Natural killer cell (primary cell): ENCODE results near the gene TNFSF12. TPM values are rescaled to one million over a fixed set of nuclear protein-coding genes. Genes with fewer than 3 reads are reported as not detected.

ENCODE experiments used
- ATAC-seq, 3 donors: fragments of 150-1000 bp in 2 of 3; fragments of 200-7000 bp in 1 of 3; cut with Tn5 transposase; 1 replicate in 1 of 3; 2 replicates in 2 of 3; pipeline ENCODE4 v1.10.0; 2021; ENCODE audit warnings: mild to moderate bottlenecking in 2 of 3, moderate library complexity in 2 of 3
- DNase-seq, 2 donors: peaks; one replicate each; pipeline versions ENCODE4 v3.0.0 to v3.0.0-alpha.2; 2013 to 2021; ENCODE audit warnings: mixed read lengths in 1 of 2
- H3K27ac ChIP-seq: one replicate; pipeline ENCODE4 v1.5.1; 2013; ENCODE audit warnings: mild to moderate bottlenecking, low read length
- H3K27me3 ChIP-seq: one replicate; pipeline ENCODE4 v1.6.1; 2013; ENCODE audit warnings: low read length; ENCODE audit not compliant: control insufficient read depth, insufficient read depth
- H3K36me3 ChIP-seq: one replicate; pipeline ENCODE4 v1.6.1; 2013; ENCODE audit warnings: low read length; ENCODE audit not compliant: control insufficient read depth, insufficient read depth
- H3K4me1 ChIP-seq: one replicate; pipeline ENCODE4 v1.6.1; 2013; ENCODE audit warnings: low read length; ENCODE audit not compliant: control insufficient read depth, insufficient read depth
- H3K4me3 ChIP-seq: one replicate; pipeline ENCODE4 v1.5.1; 2013; ENCODE audit warnings: low read length
- H3K9me3 ChIP-seq: one replicate; pipeline ENCODE4 v1.6.1; 2013; ENCODE audit warnings: low read length; ENCODE audit not compliant: control insufficient read depth, insufficient read depth
- H3K27ac Mint-ChIP-seq, 2 donors: one replicate each; pipeline ENCODE4 v1.8.0; 2022; ENCODE audit warnings: mild to moderate bottlenecking in 2 of 2, mixed read lengths in 2 of 2, moderate library complexity in 1 of 2
- H3K27me3 Mint-ChIP-seq, 2 donors: one replicate each; pipeline ENCODE4 v1.8.0; 2022; ENCODE audit warnings: low read depth in 2 of 2, mixed read lengths in 2 of 2
- H3K36me3 Mint-ChIP-seq: one replicate; pipeline ENCODE4 v1.8.0; 2022; ENCODE audit warnings: mixed read lengths
- H3K4me1 Mint-ChIP-seq, 2 donors: one replicate each; pipeline ENCODE4 v1.8.0; 2022; ENCODE audit warnings: mixed read lengths in 2 of 2
- H3K4me3 Mint-ChIP-seq: one replicate; pipeline ENCODE4 v1.8.0; 2022; ENCODE audit warnings: mild to moderate bottlenecking, moderate library complexity, mixed read lengths
- H3K9me3 Mint-ChIP-seq, 2 donors: one replicate each; pipeline ENCODE4 v1.8.0; 2022; ENCODE audit warnings: mixed read lengths in 2 of 2
- CTCF ChIP-seq: fragments of 200-600 bp; IDR thresholded peaks from one replicate; pipeline ENCODE4 v1.8.0; 2022; ENCODE audit warnings: antibody characterized with exemption
- WGBS: methylation state at CpG from one replicate; pipeline ENCODE4 v1.1.7; 2013; ENCODE audit warnings: missing lambda C conversion rate; ENCODE audit not compliant: insufficient coverage; 5-methylcytosine and 5-hydroxymethylcytosine counted together
- intact Hi-C: fragments of 100-400 bp; cut with micrococcal nuclease; formaldehyde crosslinking; loops from one replicate; pipeline ENCODE4 v1.14.2; 2022
- total RNA-seq, 4 donors: library from RNA; stranded (reverse); fragments of 120-200 nt in 1 of 4; gene quantifications; one replicate each; pipeline versions ENCODE4 v1.2.3 to v1.2.4, GENCODE V29; 2013 to 2022

Gene TNFSF12, protein sequence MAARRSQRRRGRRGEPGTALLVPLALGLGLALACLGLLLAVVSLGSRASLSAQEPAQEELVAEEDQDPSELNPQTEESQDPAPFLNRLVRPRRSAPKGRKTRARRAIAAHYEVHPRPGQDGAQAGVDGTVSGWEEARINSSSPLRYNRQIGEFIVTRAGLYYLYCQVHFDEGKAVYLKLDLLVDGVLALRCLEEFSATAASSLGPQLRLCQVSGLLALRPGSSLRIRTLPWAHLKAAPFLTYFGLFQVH
- total RNA-seq = 10 to 100 TPM; 49.1 to 62.6 (median 60.3) TPM
- 21.6 TPM for total RNA-seq (2013)

GRCh38 chr17:7548585-7549400, at the start of gene TNFSF12:
TSS of gene TNFSF12 (plus strand) at chr17:7549058. CDS start at chr17:7549154, 96 bp downstream.
- Mint-ChIP-seq H3K4me1 (peaks cover 49 to 59% of the 10 kb centered on the region in 2 donors), H3K36me3 (no peaks in the 10 kb centered on the region), H3K27ac (peak within 1 kb of the TSS; percentile 82 to 86), H3K9me3 (no peaks in the 10 kb centered on the region), H3K27me3 (no peaks in the 10 kb centered on the region), H3K4me3 (peak within 1 kb of the TSS; percentile 90)
- Histone ChIP-seq H3K36me3 (peaks cover 2% of the 10 kb centered on the region), H3K27ac (peak within 1 kb of the TSS; percentile 77), H3K4me3 (peak within 1 kb of the TSS; percentile 64), H3K4me1 (peaks cover 50% of the 10 kb centered on the region), H3K27me3 (no peaks in the 10 kb centered on the region), H3K9me3 (no peaks in the 10 kb centered on the region)
- peak; percentile 81 to 83 (median 83) for ATAC-seq
- peak; percentile 53 to 69 for DNase-seq
- 1% methylated on average over 65 of the region's 65 CpGs for WGBS
- peak; percentile 12 for TF ChIP-seq CTCF
- intact Hi-C loops = no loop called here

GRCh38 chr17:7499161-7499560, 49.7 kb upstream of the TNFSF12 start:
- Mint-ChIP-seq H3K4me1 (peaks cover 1 to 17% of the 10 kb centered on the region in 2 donors), H3K9me3 (no peaks in the 10 kb centered on the region), H3K27me3 (no peaks in the 10 kb centered on the region), H3K4me3 (peak overlapping the region; percentile 21), H3K36me3 (peaks cover 20% of the 10 kb centered on the region), H3K27ac (peak overlapping the region in 1 of 2 donors; percentile 20)
- no peak overlapping the region for H3K27ac ChIP-seq
- TF ChIP-seq CTCF = no peak
- no peaks in the 10 kb centered on the region for H3K27me3 ChIP-seq
- ATAC-seq = no peak
- no peak for DNase-seq
- H3K4me1 ChIP-seq = no peaks in the 10 kb centered on the region
- H3K36me3 ChIP-seq = peaks cover 77% of the 10 kb centered on the region
- intact Hi-C loops = no loop called here
- 90% methylated on average over 11 of the region's 11 CpGs for WGBS
- H3K4me3 ChIP-seq = no peak overlapping the region
- no peaks in the 10 kb centered on the region for H3K9me3 ChIP-seq

DNA sequence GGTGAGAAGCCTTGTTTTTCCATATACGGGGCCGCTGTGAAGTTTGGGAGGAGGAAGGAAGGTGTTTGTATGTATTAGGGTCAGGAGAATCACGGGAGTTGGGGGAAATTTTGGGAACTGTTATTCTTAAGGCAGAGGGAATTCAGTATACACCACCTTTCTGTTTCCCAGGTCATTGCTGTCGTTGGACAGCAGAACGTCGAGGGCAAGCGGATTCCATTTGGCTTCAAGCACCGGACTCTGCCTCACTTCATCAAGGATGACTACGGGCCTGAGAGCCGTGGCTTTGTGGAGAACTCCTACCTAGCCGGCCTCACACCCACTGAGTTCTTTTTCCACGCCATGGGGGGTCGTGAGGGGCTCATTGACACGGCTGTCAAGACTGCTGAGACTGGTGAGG, 47.1 kb upstream of the TNFSF12 start:
- Mint-ChIP-seq H3K9me3 (no peaks in the 10 kb centered on the region), H3K27ac (peak overlapping the region in 1 of 2 donors; percentile 6), H3K4me1 (no peaks in the 10 kb centered on the region), H3K4me3 (no peak overlapping the region), H3K36me3 (peaks cover 21% of the 10 kb centered on the region), H3K27me3 (no peaks in the 10 kb centered on the region)
- DNase-seq = peak in 1 of 2 donors; percentile 6
- Histone ChIP-seq H3K4me3 (no peak overlapping the region), H3K36me3 (peaks cover 92% of the 10 kb centered on the region), H3K9me3 (no peaks in the 10 kb centered on the region), H3K27ac (no peak overlapping the region), H3K27me3 (no peaks in the 10 kb centered on the region), H3K4me1 (no peaks in the 10 kb centered on the region)
- WGBS = 88% methylated on average over 14 of the region's 14 CpGs
- no peak for ATAC-seq
- intact Hi-C loops = loop anchor here (5.0 kb wide), 1 partner anchor 64 kb away; the partner anchor contains the start of genes FGF11 and TMEM102
- TF ChIP-seq CTCF = no peak
